Measurements from ENCODE around the gene ANKH. TPM values are rescaled to one million over a fixed set of nuclear protein-coding genes. Genes with fewer than 3 reads are reported as not detected.
A peak's percentile ranks its signal among the peaks of the same experiment; 100 is the strongest.
"Not testable (repeated sequence)": the region's sequence is repeated elsewhere in the genome, so short reads cannot be mapped to it uniquely, and the experiment has no call there.

Gene ANKH
- total RNA-seq, result 233 TPM
- long read RNA-seq, full-length matches to known transcripts, result 147 of 301 reads
- long read RNA-seq, partial matches to known transcripts, result 63 of 301 reads
- long read RNA-seq, other reads (novel, unspliced or antisense), result 91 of 301 reads

- intact Hi-C loops (cut with DNase I), result loop anchor here (1.0 to 5.0 kb wide), 7 partner anchors 64 to 143 kb away; no protein-coding TSS in a partner anchor
- DNase-seq (ENCODE audit: low spot score), result peak; percentile 89
Measured at GRCh38 chr5:14871214-14872069, at the start of gene ANKH. TSS of gene ANKH (minus strand) at chr5:14871778. CDS start at chr5:14871447, 331 bp downstream.

GRCh38 chr5:14920121-14920520 lies 48.5 kb upstream of the ANKH start:
- intact Hi-C loops (cut with DNase I), result no loop called here

GRCh38 chr5:14919106-14919505 lies 47.5 kb upstream of the ANKH start:
- intact Hi-C loops (cut with DNase I), result not testable (repeated sequence)

More at GRCh38 chr5:14920121-14920520, 48.5 kb upstream of the ANKH start:
- no peak for DNase-seq (ENCODE audit: low spot score)

GRCh38 chr5:14917719-14918118 lies 46.1 kb upstream of the ANKH start:
- no peak for DNase-seq (ENCODE audit: low spot score)
- intact Hi-C loops (cut with DNase I), result no loop called here

More at GRCh38 chr5:14919106-14919505, 47.5 kb upstream of the ANKH start:
- DNase-seq (ENCODE audit: low spot score), result not testable (repeated sequence)

- DNase-seq (ENCODE audit: low spot score), result no peak
- intact Hi-C loops (cut with DNase I), result no loop called here
Measured at GRCh38 chr5:14915291-14915952, 43.8 kb upstream of the ANKH start.

- intact Hi-C loops (cut with DNase I), result no loop called here
- DNase-seq (ENCODE audit: low spot score), result no peak
Measured at GRCh38 chr5:14914623-14915260, 43.2 kb upstream of the ANKH start.

GRCh38 chr5:14914193-14914592 lies 42.6 kb upstream of the ANKH start:
- intact Hi-C loops (cut with DNase I), result no loop called here
- DNase-seq (ENCODE audit: low spot score), result no peak

GRCh38 chr5:14913096-14913495 lies 41.5 kb upstream of the ANKH start:
- no peak for DNase-seq (ENCODE audit: low spot score)
- intact Hi-C loops (cut with DNase I), result no loop called here

GRCh38 chr5:14912206-14912605 lies 40.6 kb upstream of the ANKH start:
- DNase-seq (ENCODE audit: low spot score), result no peak
- intact Hi-C loops (cut with DNase I), result no loop called here

- DNase-seq (ENCODE audit: low spot score), result no peak
- intact Hi-C loops (cut with DNase I), result no loop called here
Measured at GRCh38 chr5:14909369-14909768, 37.8 kb upstream of the ANKH start.

- intact Hi-C loops (cut with DNase I), result no loop called here
- DNase-seq (ENCODE audit: low spot score), result no peak
Measured at GRCh38 chr5:14908172-14908571, 36.6 kb upstream of the ANKH start.

GRCh38 chr5:14906628-14907027 lies 35.0 kb upstream of the ANKH start:
- intact Hi-C loops (cut with DNase I), result no loop called here
- DNase-seq (ENCODE audit: low spot score), result no peak

GRCh38 chr5:14902826-14903560 lies 31.4 kb upstream of the ANKH start:
- no peak for DNase-seq (ENCODE audit: low spot score)
- intact Hi-C loops (cut with DNase I), result no loop called here

- intact Hi-C loops (cut with DNase I), result no loop called here
- no peak for DNase-seq (ENCODE audit: low spot score)
Measured at GRCh38 chr5:14901462-14902051, 30.0 kb upstream of the ANKH start.

- DNase-seq (ENCODE audit: low spot score), result peak; percentile 79
- intact Hi-C loops (cut with DNase I), result no loop called here
Measured at GRCh38 chr5:14900693-14901461, 29.3 kb upstream of the ANKH start.

- no peak for DNase-seq (ENCODE audit: low spot score)
- intact Hi-C loops (cut with DNase I), result no loop called here
Measured at GRCh38 chr5:14896131-14896530, 24.6 kb upstream of the ANKH start.

GRCh38 chr5:14895301-14895700 lies 23.7 kb upstream of the ANKH start:
- no peak for DNase-seq (ENCODE audit: low spot score)
- intact Hi-C loops (cut with DNase I), result no loop called here

- intact Hi-C loops (cut with DNase I), result no loop called here
- DNase-seq (ENCODE audit: low spot score), result no peak
Measured at GRCh38 chr5:14894748-14895147, 23.2 kb upstream of the ANKH start.
